DND-41 (cell line): ENCODE measurements around the gene MC3R.

Experiments used
- ATAC-seq: fragments of 200-7000 bp; cut with Tn5 transposase; 3 replicates; pipeline ENCODE4 v1.9.1; 2021; ENCODE audit warnings: low read depth; ENCODE audit not compliant: insufficient read depth
- DNase-seq: peaks from one replicate; pipeline ENCODE4 v3.0.0-alpha.2; 2020
- H2AFZ ChIP-seq: 2 replicates; pipeline ENCODE4 v1.6.0; 2012; ENCODE audit warnings: low read depth, low read length
- H3K27ac ChIP-seq: 2 replicates; pipeline ENCODE4 v1.5.1; 2012; ENCODE audit warnings: low read length, inconsistent platforms
- H3K27me3 ChIP-seq: fragments of 200-600 bp; sonication (generic); 2 replicates; pipeline ENCODE4 v1.6.0; 2012; ENCODE audit warnings: low read length, mild to moderate bottlenecking, inconsistent platforms; ENCODE audit not compliant: insufficient read depth, poor library complexity
- H3K36me3 ChIP-seq: 2 replicates; pipeline ENCODE4 v1.5.1; 2012; ENCODE audit warnings: low read length, inconsistent platforms; ENCODE audit not compliant: insufficient read depth
- H3K4me1 ChIP-seq: 2 replicates; pipeline ENCODE4 v1.5.1; 2012; ENCODE audit warnings: mild to moderate bottlenecking, low read length; ENCODE audit not compliant: insufficient read depth
- H3K4me2 ChIP-seq: 2 replicates; pipeline ENCODE4 v1.6.0; 2012; ENCODE audit warnings: mild to moderate bottlenecking, moderate library complexity, low read length, inconsistent platforms; ENCODE audit not compliant: insufficient read depth
- H3K4me3 ChIP-seq, 2 experiments: fragments of 200-600 bp in 1 of 2; shearing (Covaris generic) in 1 of 2; 2 replicates each; pipeline ENCODE4 v1.5.1; 2012 to 2016; ENCODE audit warnings: inconsistent platforms in 2 of 2, low read length in 2 of 2, mild to moderate bottlenecking in 2 of 2, low read depth in 1 of 2, moderate library complexity in 1 of 2
- H3K79me2 ChIP-seq: 2 replicates; pipeline ENCODE4 v1.6.0; 2012; ENCODE audit warnings: low read length, inconsistent platforms; ENCODE audit not compliant: insufficient read depth
- H3K9ac ChIP-seq: 2 replicates; pipeline ENCODE4 v1.6.0; 2012; ENCODE audit warnings: low read depth, mild to moderate bottlenecking, inconsistent platforms, low read length, moderate library complexity
- H3K9me3 ChIP-seq: 2 replicates; pipeline ENCODE4 v1.5.1; 2012; ENCODE audit warnings: low read length, moderate library complexity, mild to moderate bottlenecking, inconsistent platforms; ENCODE audit not compliant: insufficient read depth, severe bottlenecking
- H4K20me1 ChIP-seq: 2 replicates; pipeline ENCODE4 v1.6.0; 2012; ENCODE audit warnings: low read length; ENCODE audit not compliant: insufficient read depth
- CTCF ChIP-seq: IDR thresholded peaks from 2 replicates; pipeline ENCODE4 v1.5.1; 2012; ENCODE audit warnings: borderline replicate concordance, low read length, moderate library complexity, mild to moderate bottlenecking; ENCODE audit not compliant: poor library complexity, severe bottlenecking; ENCODE audit errors: extremely low read depth
- EZH2 ChIP-seq: IDR thresholded peaks from 3 replicates; pipeline ENCODE4 v1.6.1; 2012; ENCODE audit warnings: borderline replicate concordance, low read depth, mild to moderate bottlenecking, moderate library complexity, low read length, inconsistent platforms; ENCODE audit not compliant: severe bottlenecking

Gene MC3R

GRCh38 chr20:56268536-56268935 is 20.0 kb downstream of the MC3R start:
- no peak for TF ChIP-seq EZH2
- no peak for TF ChIP-seq CTCF
- H3K4me2 ChIP-seq = no peak overlapping the region
- DNase-seq = no peak
- no peaks in the 10 kb centered on the region for H3K36me3 ChIP-seq
- no peak overlapping the region for H3K4me3 ChIP-seq
- peaks cover 4% of the 10 kb centered on the region for H3K9me3 ChIP-seq
- H3K27me3 ChIP-seq = no peaks in the 10 kb centered on the region
- H3K4me1 ChIP-seq = no peaks in the 10 kb centered on the region
- no peaks in the 10 kb centered on the region for H4K20me1 ChIP-seq
- H3K27ac ChIP-seq = no peak overlapping the region
- no peak for ATAC-seq
- no peak overlapping the region for H3K9ac ChIP-seq
- no peaks in the 10 kb centered on the region for H3K79me2 ChIP-seq
- H2AFZ ChIP-seq = no peak overlapping the region

GRCh38 chr20:56271974-56272373 is 23.4 kb downstream of the MC3R start:
- ATAC-seq (no peak), DNase-seq (no peak)
- no peak for TF ChIP-seq CTCF
- no peak for TF ChIP-seq EZH2
- Histone ChIP-seq H2AFZ (no peak overlapping the region), H3K9me3 (peaks cover 5% of the 10 kb centered on the region), H3K4me3 (no peak overlapping the region), H3K27me3 (no peaks in the 10 kb centered on the region), H3K79me2 (no peaks in the 10 kb centered on the region), H4K20me1 (no peaks in the 10 kb centered on the region), H3K4me2 (no peak overlapping the region), H3K4me1 (no peaks in the 10 kb centered on the region), H3K27ac (no peak overlapping the region), H3K9ac (no peak overlapping the region), H3K36me3 (no peaks in the 10 kb centered on the region)

- Histone ChIP-seq H2AFZ (no peak overlapping the region), H3K4me1 (no peaks in the 10 kb centered on the region), H4K20me1 (no peaks in the 10 kb centered on the region), H3K27me3 (no peaks in the 10 kb centered on the region), H3K9me3 (peaks cover 14% of the 10 kb centered on the region), H3K36me3 (no peaks in the 10 kb centered on the region), H3K9ac (no peak overlapping the region), H3K27ac (no peak overlapping the region), H3K79me2 (no peaks in the 10 kb centered on the region), H3K4me3 (no peak overlapping the region), H3K4me2 (no peak overlapping the region)
- ATAC-seq (no peak), DNase-seq (no peak)
- TF ChIP-seq CTCF (no peak), EZH2 (no peak)
These were observed 25.0 kb downstream of the MC3R start for GRCh38 chr20:56273491-56273890.

- ATAC-seq = no peak
These were observed 25.6 kb downstream of the MC3R start for GRCh38 chr20:56274156-56274555.

More at GRCh38 chr20:56274156-56274555, 25.6 kb downstream of the MC3R start:
- Histone ChIP-seq H3K9me3 (peaks cover 14% of the 10 kb centered on the region), H2AFZ (no peak overlapping the region), H3K27me3 (no peaks in the 10 kb centered on the region), H3K27ac (no peak overlapping the region), H3K9ac (no peak overlapping the region), H3K79me2 (no peaks in the 10 kb centered on the region), H3K36me3 (no peaks in the 10 kb centered on the region), H4K20me1 (no peaks in the 10 kb centered on the region), H3K4me2 (no peak overlapping the region), H3K4me1 (no peaks in the 10 kb centered on the region), H3K4me3 (no peak overlapping the region)
- DNase-seq = no peak
- TF ChIP-seq EZH2 (no peak), CTCF (no peak)
